K562 (cell line): Measurements from ENCODE around the gene NAV2.
A peak's percentile ranks its signal among the peaks of the same experiment; 100 is the strongest.

ENCODE experiments used
- CEBPB ChIP-seq: fragments of 450-650 bp; IDR thresholded peaks from 2 replicates; pipeline ENCODE4 v1.6.1; 2016; ENCODE audit warnings: missing genetic modification characterization, missing compliant biosample characterization
- HMGXB4 ChIP-seq: sonication (generic); formaldehyde crosslinking; IDR thresholded peaks from 2 replicates; pipeline ENCODE4 v1.8.1; 2023; ENCODE audit warnings: mild to moderate bottlenecking, missing genetic modification reagents
- USF2 ChIP-seq: sonication (generic); formaldehyde crosslinking; IDR thresholded peaks from 2 replicates; pipeline ENCODE4 v1.5.0; 2020; ENCODE audit warnings: missing genetic modification reagents
- ZFX ChIP-seq: sonication (generic); formaldehyde crosslinking; IDR thresholded peaks from 2 replicates; pipeline ENCODE4 v1.8.0; 2022; ENCODE audit warnings: mild to moderate bottlenecking, missing genetic modification reagents, moderate library complexity
- ZNF507 ChIP-seq: conservative IDR thresholded peaks from 2 replicates; pipeline ENCODE4 v1.6.1; 2017; ENCODE audit warnings: missing genetic modification characterization, missing compliant biosample characterization

- TF ChIP-seq USF2 (CRISPR knock-in tag) (peak; percentile 96), ZNF507 (tag) (no peak), CEBPB (tag) (no peak), HMGXB4 (no peak), ZFX (peak; percentile 77)
Measured at GRCh38 chr11:20112291-20113148, 399.9 kb downstream of the NAV2 start.
